ENCODE data around the gene CEACAM5. TPM values are rescaled to one million over a fixed set of nuclear protein-coding genes. Genes with fewer than 3 reads are reported as not detected.

Gene CEACAM5
- total RNA-seq, 1 experiment from 2014 or later = 18.1 TPM

DNA sequence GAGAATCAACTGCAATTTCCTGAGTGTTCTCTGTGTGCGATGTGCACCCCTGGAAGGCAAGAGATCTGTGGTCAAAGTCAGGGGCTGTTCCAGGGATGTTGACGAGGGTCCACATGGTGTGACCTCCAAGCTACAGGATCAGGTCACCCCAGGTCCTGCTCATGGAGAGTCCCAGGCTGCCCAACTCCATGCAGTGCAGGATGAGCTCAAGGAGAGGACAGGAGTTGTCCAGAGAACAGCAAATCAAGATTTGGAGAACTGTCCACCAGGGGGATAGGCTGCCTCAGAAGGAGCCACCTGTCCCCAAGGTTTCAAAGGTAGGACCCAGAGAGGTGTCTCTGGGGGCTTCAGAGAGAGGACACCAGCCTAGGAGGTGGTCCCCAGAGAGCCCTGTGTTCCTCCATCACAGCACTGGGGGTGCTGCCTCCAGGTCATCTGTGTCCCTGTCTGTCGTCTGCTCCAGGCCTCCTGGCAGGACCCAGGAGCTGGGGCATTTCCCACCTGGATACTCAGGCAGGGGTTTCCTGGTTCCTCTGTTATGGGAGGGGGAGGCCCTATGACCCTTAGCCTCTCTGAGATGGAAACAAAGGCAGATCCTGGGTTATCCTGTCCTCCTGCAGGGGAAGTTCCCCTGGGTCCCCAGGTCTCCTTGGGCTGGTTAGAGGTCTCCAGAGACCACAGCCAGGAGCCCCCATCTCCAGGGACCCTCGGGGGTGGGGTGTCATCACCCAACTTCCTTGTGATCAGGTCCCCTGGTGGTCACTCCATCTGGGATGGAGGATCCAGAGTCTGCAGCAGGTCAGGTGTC, 18.2 kb upstream of the CEACAM5 start:
- H3K79me2 ChIP-seq (ENCODE audit: low read depth) = no peaks in the 10 kb centered on the region
- TF ChIP-seq, protein P1, sequence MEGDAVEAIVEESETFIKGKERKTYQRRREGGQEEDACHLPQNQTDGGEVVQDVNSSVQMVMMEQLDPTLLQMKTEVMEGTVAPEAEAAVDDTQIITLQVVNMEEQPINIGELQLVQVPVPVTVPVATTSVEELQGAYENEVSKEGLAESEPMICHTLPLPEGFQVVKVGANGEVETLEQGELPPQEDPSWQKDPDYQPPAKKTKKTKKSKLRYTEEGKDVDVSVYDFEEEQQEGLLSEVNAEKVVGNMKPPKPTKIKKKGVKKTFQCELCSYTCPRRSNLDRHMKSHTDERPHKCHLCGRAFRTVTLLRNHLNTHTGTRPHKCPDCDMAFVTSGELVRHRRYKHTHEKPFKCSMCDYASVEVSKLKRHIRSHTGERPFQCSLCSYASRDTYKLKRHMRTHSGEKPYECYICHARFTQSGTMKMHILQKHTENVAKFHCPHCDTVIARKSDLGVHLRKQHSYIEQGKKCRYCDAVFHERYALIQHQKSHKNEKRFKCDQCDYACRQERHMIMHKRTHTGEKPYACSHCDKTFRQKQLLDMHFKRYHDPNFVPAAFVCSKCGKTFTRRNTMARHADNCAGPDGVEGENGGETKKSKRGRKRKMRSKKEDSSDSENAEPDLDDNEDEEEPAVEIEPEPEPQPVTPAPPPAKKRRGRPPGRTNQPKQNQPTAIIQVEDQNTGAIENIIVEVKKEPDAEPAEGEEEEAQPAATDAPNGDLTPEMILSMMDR (conservative IDR thresholded peaks at IDR 0.05) = no peak; the same call in 1 of the 2 replicates
- TF ChIP-seq EZH2 (IDR thresholded peaks at IDR 0.05; ENCODE audit: low read depth) = no peak
- no peaks in the 10 kb centered on the region for H3K36me3 ChIP-seq (ENCODE audit: low read depth)
- no peak overlapping the region for H3K27ac ChIP-seq
- POLR2A ChIA-PET (ENCODE audit: unreplicated experiment) = no interaction called here
- H3K4me2 ChIP-seq = no peak overlapping the region
- H3K9me3 ChIP-seq (ENCODE audit: insufficient read depth, low read depth) = no peaks in the 10 kb centered on the region
- H3K4me3 ChIP-seq = no peak overlapping the region
- no peak for DNase-seq
- H2AFZ ChIP-seq = no peak overlapping the region
- peaks cover 38% of the 10 kb centered on the region for H3K27me3 ChIP-seq (ENCODE audit: insufficient read depth, low read depth)
- no peaks in the 10 kb centered on the region for H3F3A ChIP-seq (ENCODE audit: insufficient read depth, low read depth)
- CTCF ChIA-PET = interaction anchor here (0.6 kb wide), 2 partner anchors 113 to 238 kb away, joined by 3 to 5 read pairs; no protein-coding TSS in a partner anchor
- intact Hi-C loops (cut with micrococcal nuclease; ENCODE audit: unreplicated experiment) = no loop called here
- no peaks in the 10 kb centered on the region for H4K20me1 ChIP-seq (ENCODE audit: insufficient read depth)
- no peaks in the 10 kb centered on the region for H3K9me2 ChIP-seq (ENCODE audit: insufficient read depth)
- no TSS peak for BruUV-seq (replicated peaks)
- H3K4me1 ChIP-seq (replicated peaks; ENCODE audit: insufficient read depth) = no peaks in the 10 kb centered on the region

DNA sequence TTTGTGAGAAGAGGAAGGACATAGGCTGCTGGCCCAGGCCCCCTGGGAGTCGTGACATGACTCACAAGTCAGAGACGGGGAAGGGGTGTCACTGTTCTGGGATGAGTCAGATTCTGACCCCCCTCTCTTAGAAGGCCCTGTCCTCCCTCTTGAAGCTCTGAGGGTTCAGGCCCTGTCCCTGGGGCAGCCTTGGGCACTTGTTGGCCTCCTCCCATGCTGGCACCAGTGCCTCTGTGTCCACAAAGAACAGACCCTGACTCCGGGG, 17.7 kb upstream of the CEACAM5 start:
- H3K36me3 ChIP-seq (ENCODE audit: low read depth) = no peaks in the 10 kb centered on the region
- H3K9me2 ChIP-seq (ENCODE audit: insufficient read depth) = no peaks in the 10 kb centered on the region
- H3K79me2 ChIP-seq (ENCODE audit: low read depth) = no peaks in the 10 kb centered on the region
- no peaks in the 10 kb centered on the region for H3K9me3 ChIP-seq (ENCODE audit: insufficient read depth, low read depth)
- H4K20me1 ChIP-seq (ENCODE audit: insufficient read depth) = no peaks in the 10 kb centered on the region
- ChIA-PET CTCF (no interaction called here), POLR2A (ENCODE audit: unreplicated experiment) (no interaction called here)
- no peak overlapping the region for H3K27ac ChIP-seq
- peaks cover 34% of the 10 kb centered on the region for H3K27me3 ChIP-seq (ENCODE audit: insufficient read depth, low read depth)
- H3K4me3 ChIP-seq = no peak overlapping the region
- H2AFZ ChIP-seq = no peak overlapping the region
- no peak for DNase-seq
- no peaks in the 10 kb centered on the region for H3F3A ChIP-seq (ENCODE audit: insufficient read depth, low read depth)
- BruUV-seq (replicated peaks) = no TSS peak
- no peaks in the 10 kb centered on the region for H3K4me1 ChIP-seq (replicated peaks; ENCODE audit: insufficient read depth)
- H3K4me2 ChIP-seq = no peak overlapping the region
- intact Hi-C loops (cut with micrococcal nuclease; ENCODE audit: unreplicated experiment) = no loop called here
- TF ChIP-seq, protein P1 (conservative IDR thresholded peaks at IDR 0.05) = no peak
- no peak for TF ChIP-seq EZH2 (IDR thresholded peaks at IDR 0.05; ENCODE audit: low read depth)

GRCh38 chr19:41691268-41691970, 17.0 kb upstream of the CEACAM5 start:
- Histone ChIP-seq H3K9me3 (ENCODE audit: insufficient read depth, low read depth) (no peaks in the 10 kb centered on the region), H3K4me1 (replicated peaks; ENCODE audit: insufficient read depth) (no peaks in the 10 kb centered on the region), H3K36me3 (ENCODE audit: low read depth) (no peaks in the 10 kb centered on the region), H3K79me2 (ENCODE audit: low read depth) (no peaks in the 10 kb centered on the region), H2AFZ (no peak overlapping the region), H3K9me2 (ENCODE audit: insufficient read depth) (no peaks in the 10 kb centered on the region), H3K4me3 (no peak overlapping the region), H3K27me3 (ENCODE audit: insufficient read depth, low read depth) (peaks cover 30% of the 10 kb centered on the region), H3F3A (ENCODE audit: insufficient read depth, low read depth) (no peaks in the 10 kb centered on the region), H3K4me2 (no peak overlapping the region), H4K20me1 (ENCODE audit: insufficient read depth) (no peaks in the 10 kb centered on the region), H3K27ac (no peak overlapping the region)
- POLR2A ChIA-PET (ENCODE audit: unreplicated experiment) = no interaction called here
- intact Hi-C loops (cut with micrococcal nuclease; ENCODE audit: unreplicated experiment) = no loop called here
- TF ChIP-seq, protein P1 (conservative IDR thresholded peaks at IDR 0.05) = peak; percentile 75
- TF ChIP-seq EZH2 (IDR thresholded peaks at IDR 0.05; ENCODE audit: low read depth) = no peak
- no peak for DNase-seq
- CTCF ChIA-PET = interaction anchor here (0.6 to 2.0 kb wide), 2 partner anchors 50 to 340 kb away, joined by 3 to 5 read pairs; no protein-coding TSS in a partner anchor
- no TSS peak for BruUV-seq (replicated peaks)

All from PC-9 (cell line).